Measurements from ENCODE around the gene SRSF5. TPM values are rescaled to one million over a fixed set of nuclear protein-coding genes. Genes with fewer than 3 reads are reported as not detected.

The SRSF5 gene
- total RNA-seq, 1 donor from 2014 or later: 664 TPM

DNA sequence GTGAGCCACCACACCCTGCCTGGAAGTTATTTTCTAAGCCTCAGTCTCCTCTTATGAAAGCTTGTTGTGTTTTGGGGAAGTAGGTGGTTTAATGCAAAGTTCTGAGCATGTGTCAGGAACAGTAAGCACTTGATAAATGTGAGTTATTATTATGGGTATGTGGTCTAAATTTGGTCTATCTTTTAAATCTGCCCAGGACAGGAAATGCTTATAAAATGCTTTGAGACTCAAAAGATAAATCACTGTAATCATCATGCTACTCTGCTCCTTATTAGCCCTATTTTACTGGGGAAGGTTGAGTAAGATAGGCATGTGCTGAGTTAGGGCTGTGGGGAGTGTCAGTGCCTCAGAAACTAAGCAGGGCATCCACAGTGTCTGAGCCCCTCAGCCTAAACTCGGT is 13.1 kb upstream of the SRSF5 start:
- no peaks in the 10 kb centered on the region for H3F3A ChIP-seq (ENCODE audit: low read depth)
- H3K79me2 ChIP-seq (ENCODE audit: low read depth): no peaks in the 10 kb centered on the region
- no peaks in the 10 kb centered on the region for H3K36me3 ChIP-seq
- H3K4me1 ChIP-seq: no peaks in the 10 kb centered on the region
- no peaks in the 10 kb centered on the region for H3K9me3 ChIP-seq (ENCODE audit: low read depth)
- H3K4me3 ChIP-seq: no peak overlapping the region
- H3K27me3 ChIP-seq: no peaks in the 10 kb centered on the region
- no peak for DNase-seq (ENCODE audit: low spot score)
- Mint-ChIP-seq H3K27me3 (ENCODE audit: insufficient read depth, low read depth) (peaks cover 3% of the 10 kb centered on the region), H3K9me3 (peaks cover 5% of the 10 kb centered on the region), H3K4me3 (no peak overlapping the region), H3K27ac (no peak overlapping the region), H3K36me3 (no peaks in the 10 kb centered on the region), H3K4me1 (no peaks in the 10 kb centered on the region)
- H3K4me2 ChIP-seq: no peak overlapping the region
- TF ChIP-seq, protein P1, sequence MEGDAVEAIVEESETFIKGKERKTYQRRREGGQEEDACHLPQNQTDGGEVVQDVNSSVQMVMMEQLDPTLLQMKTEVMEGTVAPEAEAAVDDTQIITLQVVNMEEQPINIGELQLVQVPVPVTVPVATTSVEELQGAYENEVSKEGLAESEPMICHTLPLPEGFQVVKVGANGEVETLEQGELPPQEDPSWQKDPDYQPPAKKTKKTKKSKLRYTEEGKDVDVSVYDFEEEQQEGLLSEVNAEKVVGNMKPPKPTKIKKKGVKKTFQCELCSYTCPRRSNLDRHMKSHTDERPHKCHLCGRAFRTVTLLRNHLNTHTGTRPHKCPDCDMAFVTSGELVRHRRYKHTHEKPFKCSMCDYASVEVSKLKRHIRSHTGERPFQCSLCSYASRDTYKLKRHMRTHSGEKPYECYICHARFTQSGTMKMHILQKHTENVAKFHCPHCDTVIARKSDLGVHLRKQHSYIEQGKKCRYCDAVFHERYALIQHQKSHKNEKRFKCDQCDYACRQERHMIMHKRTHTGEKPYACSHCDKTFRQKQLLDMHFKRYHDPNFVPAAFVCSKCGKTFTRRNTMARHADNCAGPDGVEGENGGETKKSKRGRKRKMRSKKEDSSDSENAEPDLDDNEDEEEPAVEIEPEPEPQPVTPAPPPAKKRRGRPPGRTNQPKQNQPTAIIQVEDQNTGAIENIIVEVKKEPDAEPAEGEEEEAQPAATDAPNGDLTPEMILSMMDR (IDR thresholded peaks at IDR 0.05): no peak
- no peak for TF ChIP-seq EZH2 (IDR thresholded peaks at IDR 0.05)
- no peak for TF ChIP-seq EZH2phosphoT487 (IDR thresholded peaks at IDR 0.05)
- H3K27ac ChIP-seq: no peak overlapping the region
- H4K20me1 ChIP-seq (ENCODE audit: low read depth): no peaks in the 10 kb centered on the region
- H2AFZ ChIP-seq (replicated peaks): no peak overlapping the region
- H3K9ac ChIP-seq: no peak overlapping the region

- Histone ChIP-seq H3K9ac (no peak overlapping the region), H3K4me3 (no peak overlapping the region), H2AFZ (replicated peaks) (no peak overlapping the region), H3K27me3 (no peaks in the 10 kb centered on the region), H3K36me3 (no peaks in the 10 kb centered on the region), H3F3A (ENCODE audit: low read depth) (no peaks in the 10 kb centered on the region), H3K4me1 (no peaks in the 10 kb centered on the region), H3K79me2 (ENCODE audit: low read depth) (no peaks in the 10 kb centered on the region), H3K9me3 (ENCODE audit: low read depth) (no peaks in the 10 kb centered on the region), H3K27ac (no peak overlapping the region), H3K4me2 (no peak overlapping the region), H4K20me1 (ENCODE audit: low read depth) (no peaks in the 10 kb centered on the region)
- no peak for DNase-seq (ENCODE audit: low spot score)
- peaks cover 5% of the 10 kb centered on the region for H3K9me3 Mint-ChIP-seq
- peaks cover 3% of the 10 kb centered on the region for H3K27me3 Mint-ChIP-seq (ENCODE audit: insufficient read depth, low read depth)
- no peaks in the 10 kb centered on the region for H3K4me1 Mint-ChIP-seq
- no peak overlapping the region for H3K4me3 Mint-ChIP-seq
- H3K27ac Mint-ChIP-seq: no peak overlapping the region
- TF ChIP-seq EZH2phosphoT487 (IDR thresholded peaks at IDR 0.05) (no peak), EZH2 (IDR thresholded peaks at IDR 0.05) (no peak)
- TF ChIP-seq, protein P1 (IDR thresholded peaks at IDR 0.05): no peak
- H3K36me3 Mint-ChIP-seq: no peaks in the 10 kb centered on the region
Measured at GRCh38 chr14:69754487-69754886, 12.5 kb upstream of the SRSF5 start.

GRCh38 chr14:69755296-69755695 is 11.6 kb upstream of the SRSF5 start:
- H3K4me1 Mint-ChIP-seq: no peaks in the 10 kb centered on the region
- H3F3A ChIP-seq (ENCODE audit: low read depth): no peaks in the 10 kb centered on the region
- H2AFZ ChIP-seq (replicated peaks): no peak overlapping the region
- H3K79me2 ChIP-seq (ENCODE audit: low read depth): no peaks in the 10 kb centered on the region
- H4K20me1 ChIP-seq (ENCODE audit: low read depth): no peaks in the 10 kb centered on the region
- H3K4me1 ChIP-seq: no peaks in the 10 kb centered on the region
- no peaks in the 10 kb centered on the region for H3K9me3 ChIP-seq (ENCODE audit: low read depth)
- no peak overlapping the region for H3K4me3 Mint-ChIP-seq
- peaks cover 5% of the 10 kb centered on the region for H3K9me3 Mint-ChIP-seq
- H3K27me3 Mint-ChIP-seq (ENCODE audit: insufficient read depth, low read depth): peaks cover 3% of the 10 kb centered on the region
- H3K27me3 ChIP-seq: no peaks in the 10 kb centered on the region
- no peak overlapping the region for H3K27ac ChIP-seq
- no peak overlapping the region for H3K27ac Mint-ChIP-seq
- DNase-seq (ENCODE audit: low spot score): no peak
- H3K4me2 ChIP-seq: no peak overlapping the region
- no peaks in the 10 kb centered on the region for H3K36me3 ChIP-seq
- TF ChIP-seq, protein P1 (IDR thresholded peaks at IDR 0.05): no peak
- TF ChIP-seq EZH2 (IDR thresholded peaks at IDR 0.05) (no peak), EZH2phosphoT487 (IDR thresholded peaks at IDR 0.05) (no peak)
- H3K36me3 Mint-ChIP-seq: no peaks in the 10 kb centered on the region
- H3K9ac ChIP-seq: no peak overlapping the region
- H3K4me3 ChIP-seq: no peak overlapping the region
